ENCODE results near the gene ADGRL2.

- TF ChIP-seq POLR2A (IDR thresholded peaks at IDR 0.05) = no peak
- no peak for TF ChIP-seq EP300 (IDR thresholded peaks at IDR 0.05)
- TF ChIP-seq, protein P1, sequence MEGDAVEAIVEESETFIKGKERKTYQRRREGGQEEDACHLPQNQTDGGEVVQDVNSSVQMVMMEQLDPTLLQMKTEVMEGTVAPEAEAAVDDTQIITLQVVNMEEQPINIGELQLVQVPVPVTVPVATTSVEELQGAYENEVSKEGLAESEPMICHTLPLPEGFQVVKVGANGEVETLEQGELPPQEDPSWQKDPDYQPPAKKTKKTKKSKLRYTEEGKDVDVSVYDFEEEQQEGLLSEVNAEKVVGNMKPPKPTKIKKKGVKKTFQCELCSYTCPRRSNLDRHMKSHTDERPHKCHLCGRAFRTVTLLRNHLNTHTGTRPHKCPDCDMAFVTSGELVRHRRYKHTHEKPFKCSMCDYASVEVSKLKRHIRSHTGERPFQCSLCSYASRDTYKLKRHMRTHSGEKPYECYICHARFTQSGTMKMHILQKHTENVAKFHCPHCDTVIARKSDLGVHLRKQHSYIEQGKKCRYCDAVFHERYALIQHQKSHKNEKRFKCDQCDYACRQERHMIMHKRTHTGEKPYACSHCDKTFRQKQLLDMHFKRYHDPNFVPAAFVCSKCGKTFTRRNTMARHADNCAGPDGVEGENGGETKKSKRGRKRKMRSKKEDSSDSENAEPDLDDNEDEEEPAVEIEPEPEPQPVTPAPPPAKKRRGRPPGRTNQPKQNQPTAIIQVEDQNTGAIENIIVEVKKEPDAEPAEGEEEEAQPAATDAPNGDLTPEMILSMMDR (IDR thresholded peaks at IDR 0.05) = no peak
Measured at GRCh38 chr1:81954534-81955020, 153.8 kb downstream of the ADGRL2 start.

Measured in ovary (tissue), 3 donors.